NCI-H524 (cell line): ENCODE measurements around the gene TNFRSF14.

Experiments
- DNase-seq, 2 experiments: peaks; one replicate each; lab custom pipeline; 2025; lab: John Stamatoyannopoulos, UW

Gene TNFRSF14

DNA sequence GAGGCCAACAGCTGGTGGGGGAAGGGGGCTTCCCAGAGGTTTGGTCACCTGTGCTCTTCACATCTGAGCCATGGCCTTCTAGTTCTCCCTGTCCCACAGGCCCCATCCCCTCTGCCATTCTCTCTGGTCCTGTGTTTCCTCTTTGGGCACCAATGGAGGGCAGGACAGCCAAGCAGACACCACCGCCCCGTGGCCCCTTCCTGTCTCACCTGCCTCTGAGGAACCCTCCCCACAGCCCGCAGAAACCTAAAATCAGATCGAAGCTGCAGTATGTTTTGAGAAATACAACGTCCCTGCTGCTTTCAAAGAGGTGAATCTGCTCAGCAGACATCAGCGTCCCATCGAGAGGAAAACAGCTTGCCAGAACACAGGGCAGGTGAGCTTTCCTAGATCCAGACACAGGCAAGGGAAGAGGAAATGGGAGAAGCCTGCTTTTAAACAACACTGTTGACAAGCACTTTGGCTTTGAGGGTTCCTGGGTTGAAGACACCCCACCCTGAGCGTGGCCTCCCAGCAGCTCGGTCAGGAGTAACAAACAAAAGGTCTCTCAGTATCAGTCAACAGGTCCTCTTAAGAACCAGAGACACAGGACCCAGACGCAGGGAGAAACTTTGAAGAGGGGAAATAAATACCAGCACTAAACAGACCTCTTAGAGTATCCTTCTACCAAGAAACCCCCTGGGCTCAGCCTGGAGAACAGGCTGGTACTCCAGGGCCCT is 32.1 kb upstream of the TNFRSF14 start:
- DNase-seq: no peak

DNA sequence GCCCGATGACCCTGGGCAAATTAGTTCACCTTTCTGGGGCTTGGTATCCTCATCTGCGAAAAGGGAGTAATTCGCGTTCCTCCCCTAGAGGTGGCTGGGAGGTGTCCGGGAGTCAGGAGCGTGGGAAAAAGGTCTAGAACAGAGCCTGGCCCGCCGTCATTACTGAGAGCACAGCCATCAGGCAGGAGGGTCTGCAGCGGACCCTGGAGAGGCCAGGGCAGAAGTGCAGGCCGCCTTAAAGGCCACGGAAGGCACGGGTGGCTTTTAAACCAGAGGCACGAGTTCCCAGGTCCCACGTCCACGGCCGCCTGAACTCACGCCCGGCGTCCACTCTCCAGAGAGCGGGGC is 30.6 kb upstream of the TNFRSF14 start:
- no peak for DNase-seq

DNA sequence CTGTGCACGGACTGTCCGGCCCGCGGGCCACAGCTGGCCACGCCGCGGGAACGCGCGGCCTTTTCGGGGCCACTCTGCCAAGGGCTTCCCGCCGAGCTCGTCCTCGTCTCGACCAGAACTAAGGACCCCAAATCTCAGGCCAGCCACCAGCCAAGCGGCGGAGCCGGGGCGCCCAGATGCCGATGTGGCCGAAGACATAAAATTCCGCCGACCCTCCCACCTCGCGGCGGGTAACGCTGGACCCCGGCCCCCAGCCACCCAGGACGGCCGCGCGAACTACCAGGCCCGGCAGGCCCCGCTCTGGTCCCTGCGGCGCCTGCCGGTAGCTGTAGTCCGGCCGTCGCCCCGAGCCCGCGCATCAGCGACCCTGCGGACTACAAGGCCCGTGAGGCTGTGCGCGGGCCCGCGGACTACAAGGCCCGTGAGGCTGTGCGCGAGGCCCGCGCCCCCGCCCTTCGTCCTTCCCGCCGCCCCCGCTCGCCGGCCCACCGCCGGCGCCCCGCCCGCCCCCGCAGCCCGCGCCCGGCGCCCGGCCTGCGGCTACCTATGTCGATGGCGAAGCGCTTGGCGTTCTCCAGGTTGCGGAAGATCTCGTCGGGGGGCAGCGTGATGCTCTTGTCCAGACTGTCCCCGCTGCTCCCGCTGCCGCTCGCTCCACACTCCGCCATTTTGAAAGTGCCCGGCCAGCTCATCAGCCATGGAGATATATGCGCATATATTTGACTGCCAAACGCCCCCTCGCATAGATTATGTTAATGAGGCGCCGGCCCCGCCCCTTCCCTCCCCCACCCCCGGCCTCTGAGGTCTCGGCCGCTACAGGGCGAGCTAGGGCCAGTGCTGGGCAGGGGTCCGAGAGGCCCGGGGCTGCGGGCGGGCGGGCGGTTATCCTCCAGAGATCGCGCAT is 30.0 kb upstream of the TNFRSF14 start, which contains the start of gene PANK4:
Gene PANK4 (minus strand): TSS at position 677 of the 904 bp plus-strand sequence. CDS start 9 bp downstream, at position 668.
- peak; percentile 73 to 93 for DNase-seq

DNA sequence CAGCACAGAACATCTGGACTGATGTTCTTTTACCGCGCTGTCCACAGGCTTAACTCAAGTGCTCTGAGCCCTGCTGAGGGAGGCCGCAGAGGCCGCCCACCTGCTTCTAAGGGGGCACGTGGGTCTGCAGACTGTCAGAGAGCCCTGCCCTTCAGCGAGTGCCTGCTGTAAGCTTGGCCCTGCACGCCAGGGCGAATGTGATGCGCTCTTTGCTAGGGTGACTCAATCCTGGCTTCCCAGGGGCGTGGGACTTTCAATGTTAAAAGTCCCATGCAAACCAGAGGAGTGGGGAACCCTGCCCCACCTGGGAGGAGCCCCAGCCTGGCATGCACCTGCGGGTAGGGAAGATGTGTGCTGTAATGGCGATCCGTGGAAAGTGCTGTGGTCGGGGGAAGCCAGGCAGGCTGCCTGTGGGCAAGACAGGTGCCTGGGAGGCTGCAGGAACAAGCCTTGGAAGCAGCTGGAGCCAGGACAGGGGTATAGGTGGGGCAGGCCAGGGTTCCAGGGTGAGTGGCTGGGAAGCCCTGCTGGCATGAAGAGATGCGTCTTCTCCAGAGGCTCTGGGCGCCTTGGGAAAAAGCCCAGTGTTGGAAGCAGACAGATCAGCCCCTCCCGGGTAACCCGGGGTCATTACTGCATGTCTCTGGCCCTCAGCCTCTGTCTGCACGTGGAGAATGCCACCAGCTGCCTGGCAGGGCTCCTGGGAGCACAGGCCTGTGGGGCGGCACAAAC is 29.2 kb upstream of the TNFRSF14 start:
- DNase-seq: peak; percentile 57 to 86

DNA sequence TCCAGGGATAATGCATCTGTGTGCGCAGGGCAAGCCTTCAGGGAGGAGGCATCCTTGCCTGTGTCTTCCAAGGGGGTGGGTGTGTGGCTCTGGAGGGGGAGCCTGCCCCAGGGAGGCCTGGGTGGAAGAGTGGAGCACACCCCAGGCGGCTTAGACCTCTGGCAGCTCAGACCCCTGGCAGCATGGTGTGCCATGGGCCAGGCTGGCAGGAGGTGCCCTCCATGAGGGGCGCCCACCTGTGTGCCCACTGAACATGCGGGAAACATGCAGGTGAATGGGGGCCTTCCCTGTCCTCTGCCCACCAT is 28.7 kb upstream of the TNFRSF14 start:
- DNase-seq: no peak

DNA sequence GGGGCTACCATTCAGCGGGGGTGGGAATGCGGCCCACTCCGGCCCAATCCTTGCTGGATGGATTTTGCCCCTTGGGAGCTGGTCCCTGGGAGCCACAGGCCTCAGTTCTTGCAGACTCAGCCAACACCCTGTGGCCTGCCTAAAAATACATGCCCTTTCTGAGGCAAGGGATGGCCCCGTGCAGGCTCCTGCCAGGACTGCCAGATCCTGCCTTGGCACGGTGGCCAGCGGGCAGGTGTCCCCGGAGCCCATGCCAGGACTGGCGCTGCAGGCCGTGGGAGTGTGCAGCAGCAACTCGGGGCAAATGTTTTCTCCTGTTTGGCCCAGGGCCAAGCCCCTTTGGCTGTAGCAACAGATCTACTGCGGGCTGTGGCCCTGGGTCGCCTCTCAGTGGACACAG is 28.2 kb upstream of the TNFRSF14 start:
- DNase-seq: no peak

DNA sequence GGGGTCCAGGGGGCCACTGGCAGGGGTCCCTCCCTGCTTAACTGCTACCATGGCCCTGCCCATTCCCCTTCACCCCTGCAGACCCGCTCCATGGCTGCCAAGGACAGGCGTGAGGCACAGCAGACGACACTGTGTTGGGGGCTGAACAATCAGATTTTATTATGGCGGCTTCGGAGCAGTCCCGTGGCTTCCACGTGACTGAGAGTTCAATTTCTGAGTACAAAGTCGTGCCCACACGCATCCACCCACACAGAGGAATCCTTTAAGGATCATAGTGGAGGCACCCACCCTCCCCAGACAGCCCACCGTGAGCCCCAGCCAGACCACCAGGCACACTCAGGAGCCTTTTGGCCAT is 27.6 kb upstream of the TNFRSF14 start:
- DNase-seq: no peak

DNA sequence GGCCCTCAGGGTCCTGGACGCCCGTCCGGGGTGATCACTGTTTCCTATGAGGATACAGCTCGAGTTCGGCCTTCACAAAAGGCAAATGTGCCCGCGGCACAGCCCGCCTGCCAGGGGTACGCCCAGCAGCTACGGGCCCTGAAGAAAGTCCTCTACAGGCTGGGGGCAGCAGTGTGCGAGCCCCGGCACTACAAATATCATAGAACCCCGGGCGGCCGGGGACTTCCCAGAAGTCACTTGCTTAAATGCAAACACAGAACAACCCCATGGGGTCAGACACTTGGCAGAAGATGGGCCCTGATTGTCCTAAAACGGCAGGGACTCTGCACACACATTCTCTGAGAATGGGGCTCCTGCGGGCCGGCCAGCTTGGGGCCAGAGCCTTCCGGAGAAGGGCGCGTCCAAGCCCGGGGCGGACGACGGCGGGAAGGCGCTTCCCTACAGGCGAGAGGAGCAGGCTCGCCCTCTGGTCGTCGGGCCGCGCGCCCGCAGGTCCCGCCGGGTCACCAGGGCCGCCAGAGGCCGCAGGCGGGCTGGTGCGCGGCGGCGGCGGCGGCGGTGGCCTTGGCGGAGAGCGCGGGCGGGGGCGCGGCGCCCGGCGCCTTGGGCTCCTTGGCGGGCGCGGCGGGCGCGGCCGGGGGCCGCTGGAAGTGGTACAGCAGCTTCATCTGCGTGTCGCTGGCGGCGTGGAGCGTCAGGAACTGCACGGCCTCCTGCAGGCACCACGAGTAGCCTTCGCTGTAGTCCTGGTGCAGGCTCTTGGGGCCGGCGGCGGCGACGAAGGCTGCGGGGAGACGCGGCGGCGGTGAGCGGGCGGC is 27.0 kb upstream of the TNFRSF14 start:
- no peak for DNase-seq

DNA sequence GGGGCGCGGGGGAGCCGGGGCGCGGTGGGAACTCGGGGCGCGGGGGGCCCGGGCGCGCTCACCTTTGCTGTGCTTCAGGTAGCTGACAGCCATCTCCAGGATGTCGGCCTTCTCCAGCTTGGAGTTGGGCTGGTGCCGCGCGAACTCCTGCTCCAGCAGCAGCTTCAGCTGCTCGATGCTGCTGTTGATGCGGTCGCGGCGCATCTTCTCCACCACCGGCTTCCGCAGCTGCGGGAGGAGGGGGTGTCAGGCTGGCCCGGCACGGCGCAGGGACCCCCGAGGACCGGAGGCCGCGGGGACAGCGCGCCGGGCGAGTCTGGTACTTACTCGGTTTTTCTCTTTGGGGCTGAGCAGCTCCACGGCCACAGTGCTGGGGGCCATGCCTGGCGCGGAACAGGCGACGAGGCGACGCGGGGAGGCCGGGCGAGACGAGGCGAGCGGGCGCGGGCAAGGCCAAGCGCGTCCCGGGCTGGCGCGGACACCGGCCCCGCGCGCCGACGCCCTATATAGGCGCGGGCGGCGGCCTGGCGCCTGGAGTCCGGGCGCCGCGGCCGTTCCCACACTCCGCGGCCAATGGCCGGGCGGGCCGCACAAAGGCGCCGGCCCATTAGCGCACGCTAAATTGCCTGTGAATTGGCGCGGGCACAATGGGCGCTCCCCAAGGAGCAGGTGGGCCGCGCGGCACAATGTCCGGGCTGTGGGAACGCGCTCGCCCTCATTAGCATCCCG is 26.2 kb upstream of the TNFRSF14 start, which contains the start of gene HES5:
Gene HES5 (minus strand): TSS at position 480 of the 729 bp plus-strand sequence. CDS start 99 bp downstream, at position 381.
- DNase-seq: no peak

DNA sequence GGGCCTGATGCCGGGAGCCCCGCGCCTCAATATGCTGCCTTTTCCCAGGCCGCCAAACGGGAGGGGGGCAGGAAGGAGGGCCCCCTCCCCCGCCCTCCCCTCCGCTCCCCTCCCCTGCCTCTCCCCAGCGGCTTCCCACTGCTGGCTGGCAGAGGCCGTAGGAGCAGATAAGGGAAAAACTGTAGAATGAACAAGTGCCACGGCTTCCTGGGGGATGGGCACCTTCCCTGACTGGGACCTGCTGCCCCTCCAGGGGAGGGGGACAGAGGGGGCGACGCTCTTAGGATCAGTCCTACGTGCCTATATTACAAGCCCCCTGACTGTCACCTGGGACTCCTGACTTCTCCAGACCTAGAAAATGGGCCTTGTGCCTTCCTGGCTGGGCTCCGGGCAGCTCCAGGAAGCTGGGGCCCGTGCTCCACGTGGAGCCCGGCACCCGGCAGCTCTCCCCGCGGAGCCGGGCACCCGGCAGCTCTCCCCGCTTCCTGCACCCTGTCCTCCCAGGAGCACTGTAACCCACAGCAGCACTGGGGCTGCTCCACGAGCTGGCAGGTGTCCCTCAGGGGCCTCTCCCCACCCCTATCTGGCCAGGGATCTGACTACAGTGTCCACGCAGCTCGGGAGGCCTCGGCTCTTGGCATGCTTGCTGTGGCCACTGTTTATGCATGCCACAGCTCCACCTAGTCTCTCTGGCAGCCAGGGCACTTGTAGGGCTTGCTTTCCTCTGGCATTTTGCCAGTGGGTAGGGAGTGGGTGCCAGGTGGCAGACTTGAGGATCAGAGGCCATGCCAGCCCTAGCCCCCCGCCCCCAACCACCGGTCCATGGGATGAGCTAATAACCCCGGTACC is 25.4 kb upstream of the TNFRSF14 start:
- DNase-seq: peak; percentile 58 to 72

DNA sequence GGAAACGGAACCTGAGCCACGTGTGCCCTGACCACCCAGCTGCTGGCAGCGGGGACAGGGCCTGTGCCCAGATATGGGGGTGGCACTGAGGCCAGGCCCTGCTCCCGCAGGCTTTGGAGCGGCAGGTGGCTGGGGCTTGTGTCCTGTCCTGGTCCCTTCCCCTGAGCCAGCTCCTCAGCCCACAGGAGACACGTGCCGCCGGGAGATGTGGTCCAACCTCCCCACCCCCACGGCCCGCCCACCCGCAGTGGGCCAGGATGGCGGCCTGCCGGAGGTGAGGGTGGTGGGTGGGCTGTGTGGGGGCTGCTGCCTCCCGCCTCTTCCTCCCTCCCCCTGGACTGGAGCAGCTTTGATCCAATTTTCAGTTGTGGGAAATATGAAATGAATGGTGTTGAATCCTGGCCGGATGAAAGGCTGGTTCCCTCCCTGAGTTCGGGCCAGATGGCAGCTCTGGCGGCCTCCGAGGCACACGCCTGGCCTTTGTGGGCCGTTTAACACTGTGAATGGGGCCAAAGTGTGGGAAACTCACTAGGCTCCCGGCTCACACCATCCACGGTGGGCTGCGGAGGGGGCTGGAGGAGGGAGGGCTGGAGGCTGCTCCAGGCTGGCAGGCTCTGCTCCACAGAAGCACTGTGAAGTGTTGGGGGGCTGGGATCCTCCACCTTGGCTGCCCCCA is 23.5 kb upstream of the TNFRSF14 start:
- no peak for DNase-seq

DNA sequence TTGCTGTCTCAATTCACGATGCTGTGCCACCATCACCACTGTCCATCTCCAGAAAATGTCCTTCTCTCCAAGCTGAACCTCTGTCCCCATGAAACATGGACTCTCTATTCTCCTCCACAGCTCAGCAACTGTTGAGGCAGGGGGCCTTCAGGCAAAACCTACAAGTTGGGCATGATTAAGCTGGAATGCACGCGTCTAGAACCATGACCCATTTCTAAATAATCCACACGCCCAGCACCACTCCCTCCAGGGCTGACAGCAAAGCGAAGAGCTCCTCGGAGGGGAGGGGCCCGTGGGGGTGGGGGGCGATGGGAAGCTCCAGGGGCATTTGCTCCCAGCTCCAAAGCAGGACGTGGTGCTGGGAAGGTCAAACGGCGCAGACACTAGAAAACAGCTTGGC is 22.8 kb upstream of the TNFRSF14 start:
- no peak for DNase-seq

DNA sequence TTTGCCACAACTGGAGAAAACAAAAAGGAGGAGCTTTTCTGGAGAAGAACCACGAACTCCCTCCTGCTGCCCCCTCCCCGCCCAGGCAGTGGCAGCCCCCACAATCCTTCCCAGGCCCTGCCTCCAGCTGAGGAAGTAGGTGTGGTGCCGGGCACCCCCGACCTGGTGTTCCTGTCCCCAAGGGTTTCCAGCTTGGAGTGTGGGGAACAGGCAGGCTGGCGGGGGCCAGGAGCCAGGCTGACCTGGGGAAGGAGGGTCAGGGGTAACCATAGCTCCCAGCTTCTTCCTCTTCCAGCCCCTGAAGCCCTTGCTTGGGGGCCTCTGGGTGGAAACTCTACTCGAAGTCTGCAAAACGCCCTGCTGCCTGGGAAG is 21.9 kb upstream of the TNFRSF14 start:
- no peak for DNase-seq

DNA sequence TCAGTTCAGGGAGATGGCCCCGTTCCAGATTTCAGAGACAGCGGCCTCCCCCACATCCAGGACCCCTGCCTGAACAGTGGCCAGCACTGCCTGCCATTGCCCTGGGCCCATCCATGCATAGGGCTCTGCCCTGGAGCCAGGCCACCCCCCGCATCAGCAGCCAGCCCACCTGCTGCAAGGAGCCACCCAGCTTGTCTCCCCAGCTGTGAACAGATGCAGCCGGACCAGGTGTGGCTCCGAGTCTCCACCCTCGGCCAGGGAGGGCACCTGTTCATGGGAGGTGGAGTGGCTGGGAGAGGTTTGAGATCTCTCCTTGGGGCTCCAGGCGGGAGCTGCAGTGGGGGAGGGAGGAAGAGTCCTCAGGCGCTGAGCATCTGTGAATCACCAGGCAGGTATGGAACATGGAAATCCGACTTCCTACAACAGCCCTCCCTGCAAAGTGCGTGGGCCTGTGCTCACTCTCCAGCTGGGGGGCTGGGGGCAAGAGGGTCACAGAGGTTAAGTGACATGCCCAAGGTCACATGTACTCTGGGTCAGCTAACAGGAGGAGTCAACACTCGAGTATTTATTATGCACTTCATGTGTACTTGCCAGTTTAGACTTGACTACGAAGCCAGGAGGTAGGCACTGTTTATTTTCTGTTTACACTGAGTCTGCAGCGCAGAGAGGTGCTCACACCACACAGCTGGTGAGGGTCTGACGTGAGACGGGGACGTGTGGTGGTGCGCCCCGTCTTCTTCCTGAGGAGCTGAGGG is 21.3 kb upstream of the TNFRSF14 start:
- DNase-seq: no peak

DNA sequence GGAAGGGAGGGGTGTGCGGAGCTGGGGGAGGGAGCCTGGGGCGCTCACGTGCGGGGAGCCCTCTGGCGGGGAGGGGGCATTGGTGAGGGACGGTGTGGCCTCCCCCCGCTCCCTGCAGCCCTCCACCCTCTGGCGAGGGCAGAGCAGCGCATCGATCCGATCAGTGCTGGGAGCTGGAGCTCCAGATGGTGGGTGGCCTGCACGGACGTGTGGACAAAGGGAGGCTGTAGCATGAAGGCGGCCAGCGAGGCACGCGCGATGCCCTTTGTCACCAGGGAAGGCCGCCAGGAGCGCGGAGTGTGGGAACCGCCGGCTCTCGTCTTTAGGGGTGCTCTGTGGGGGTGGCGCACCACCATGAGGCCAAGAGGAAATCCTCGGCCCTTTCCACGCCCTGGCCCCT is 20.7 kb upstream of the TNFRSF14 start:
- no peak for DNase-seq

DNA sequence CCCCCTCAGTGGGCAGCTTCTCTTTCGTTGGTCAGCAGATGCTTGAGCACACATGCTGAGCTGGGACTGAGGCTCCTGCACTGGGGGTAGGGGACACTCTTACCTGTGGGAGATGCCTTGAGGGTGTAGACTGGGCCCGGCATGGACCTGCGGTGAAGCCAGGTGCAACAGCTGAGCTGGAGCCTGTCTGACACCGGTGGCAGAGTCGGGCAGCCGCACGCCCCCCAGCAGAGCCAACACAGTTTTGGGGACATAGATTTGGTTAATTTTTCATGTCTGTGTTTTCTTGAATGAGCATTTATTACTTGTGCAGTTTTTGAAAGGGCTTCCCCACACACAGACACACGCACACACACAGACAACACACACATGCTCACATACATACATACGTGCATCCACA is 20.2 kb upstream of the TNFRSF14 start:
- no peak for DNase-seq

DNA sequence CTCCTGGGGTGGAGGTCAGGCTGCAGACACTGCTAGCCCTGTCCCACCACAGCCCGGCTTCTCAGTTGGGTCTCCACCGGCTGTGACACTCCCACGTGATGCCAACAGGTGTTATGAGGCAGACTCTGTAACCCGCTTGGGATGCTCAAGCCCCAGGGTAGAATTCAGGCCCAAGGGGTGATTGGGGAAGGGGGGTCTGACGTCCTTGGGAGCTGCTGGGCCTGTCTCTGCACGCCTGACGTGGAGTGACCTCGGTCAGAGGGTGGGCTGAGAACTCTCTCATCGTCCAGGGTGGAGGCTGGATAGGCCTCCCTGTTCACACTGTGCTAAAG is 18.4 kb upstream of the TNFRSF14 start:
- no peak for DNase-seq

DNA sequence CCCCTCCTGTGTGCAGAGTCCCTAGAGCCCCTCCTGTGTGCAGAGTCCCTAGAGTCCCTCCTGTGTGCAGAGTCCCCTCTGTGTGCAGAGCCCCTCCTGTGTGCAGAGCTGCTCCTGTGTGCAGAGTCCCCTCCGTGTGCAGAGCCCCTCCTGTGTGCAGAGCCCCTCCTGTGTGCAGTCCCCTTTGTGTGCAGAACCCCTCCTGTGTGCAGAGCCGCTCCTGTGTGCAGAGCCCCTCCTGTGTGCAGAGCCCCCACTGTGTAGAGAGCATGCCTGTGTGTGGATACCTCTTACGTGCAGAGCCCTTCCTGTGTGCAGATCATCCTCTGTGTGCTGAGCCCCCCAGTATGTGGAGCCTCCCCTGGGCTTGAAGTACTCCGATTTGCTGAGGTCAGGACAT is 17.8 kb upstream of the TNFRSF14 start:
- DNase-seq: no peak

DNA sequence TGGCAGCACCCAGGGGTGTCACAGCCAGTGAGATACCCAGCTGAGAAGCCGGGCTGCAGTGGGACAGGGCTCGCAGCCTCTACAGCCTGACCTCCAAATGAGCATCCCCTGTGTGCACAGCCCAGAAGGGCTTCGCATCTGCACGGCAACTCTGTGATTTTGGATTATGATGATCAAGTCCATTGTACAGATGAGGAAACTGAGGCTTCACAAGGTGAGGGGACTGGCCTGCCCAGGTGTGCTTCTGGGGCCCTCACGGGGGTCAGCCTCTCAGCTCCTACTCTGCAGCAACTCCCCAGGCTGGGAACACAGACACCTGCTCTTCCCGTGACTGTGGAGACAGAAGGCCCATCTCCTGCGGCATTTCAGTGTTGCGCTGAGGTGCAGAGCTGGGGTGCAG is 17.3 kb upstream of the TNFRSF14 start:
- no peak for DNase-seq
